IMR-90 (cell line): Measurements from ENCODE around the gene FRMD6.

Experiments used
- CTCF ChIP-seq: conservative IDR thresholded peaks from 2 replicates; pipeline ENCODE4 v1.5.1; 2012; ENCODE audit warnings: mild to moderate bottlenecking, low read depth, low read length, improper control_type of control experiment
- POLR2A ChIP-seq: IDR thresholded peaks from 2 replicates; pipeline ENCODE4 v1.6.1; 2012; ENCODE audit warnings: mild to moderate bottlenecking, low read depth, low read length
- USF2 ChIP-seq: fragments of 150-350 bp; IDR thresholded peaks from 2 replicates; pipeline ENCODE4 v1.6.1; 2017; ENCODE audit warnings: mild to moderate bottlenecking, antibody characterized with exemption, low read length, low read depth

- TF ChIP-seq CTCF = no peak
- TF ChIP-seq USF2 = no peak
- no peak for TF ChIP-seq POLR2A
Measured at GRCh38 chr14:51626185-51626584, 25.5 kb upstream of the FRMD6 start.
